GM21723 (cell line): Measurements from ENCODE around the gene F3.
A peak's percentile ranks its signal among the peaks of the same experiment; 100 is the strongest.

Source experiments
- ATAC-seq: cut with Tn5 transposase; IDR thresholded peaks from one replicate; pipeline ENCODE4 v1.9.1; 2021; ENCODE audit warnings: mild to moderate bottlenecking, moderate library complexity; ENCODE audit not compliant: unreplicated experiment

F3 gene

GRCh38 chr1:94528826-94529225, 12.7 kb downstream of the F3 start:
- no peak for ATAC-seq

DNA sequence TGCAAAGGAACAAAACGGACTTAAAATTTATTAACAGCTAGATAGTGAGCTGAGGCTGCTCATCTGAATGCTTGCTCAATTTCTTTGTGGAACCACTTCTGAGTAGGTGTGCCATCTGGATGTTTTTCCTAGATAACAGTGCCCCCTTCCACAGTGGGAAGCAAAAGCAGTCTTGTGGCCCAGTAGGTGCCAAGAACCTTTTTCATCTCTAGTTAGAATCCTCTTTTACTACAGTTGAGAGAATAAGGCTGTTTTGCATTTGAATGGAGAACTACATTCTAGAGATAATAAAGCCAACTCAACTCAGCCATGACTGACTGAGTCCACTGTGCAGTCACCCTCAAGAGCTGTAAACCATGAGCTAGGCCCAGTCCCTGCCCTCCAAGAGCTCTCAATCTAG, 13.3 kb downstream of the F3 start:
- no peak for ATAC-seq

GRCh38 chr1:94527447-94528031, 14.0 kb downstream of the F3 start:
- ATAC-seq, result no peak

- no peak for ATAC-seq
Observed at GRCh38 chr1:94526152-94526980, 15.2 kb downstream of the F3 start.

- no peak for ATAC-seq
Observed at GRCh38 chr1:94524531-94524930, 17.0 kb downstream of the F3 start.

DNA sequence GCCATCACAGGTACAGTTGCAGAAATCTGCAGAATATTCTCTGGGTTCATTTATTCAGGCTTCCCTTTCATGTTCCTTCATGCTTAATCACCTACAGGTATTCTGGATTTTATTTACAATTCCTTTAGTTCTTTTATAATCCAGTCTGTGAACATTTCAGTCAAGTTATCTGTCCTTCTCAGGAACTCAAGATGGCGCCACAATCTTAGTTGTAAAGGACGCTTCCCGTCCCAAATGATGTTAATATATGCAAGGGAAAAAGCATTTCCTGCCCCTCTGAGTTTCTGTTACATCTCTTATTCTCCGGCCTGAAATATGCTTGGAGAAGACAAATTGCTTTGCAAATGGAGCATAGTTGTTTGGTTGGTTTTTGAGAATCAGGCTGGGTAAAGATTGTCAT, 19.3 kb downstream of the F3 start:
- no peak for ATAC-seq

GRCh38 chr1:94519351-94519750, 22.2 kb downstream of the F3 start:
- no peak for ATAC-seq

DNA sequence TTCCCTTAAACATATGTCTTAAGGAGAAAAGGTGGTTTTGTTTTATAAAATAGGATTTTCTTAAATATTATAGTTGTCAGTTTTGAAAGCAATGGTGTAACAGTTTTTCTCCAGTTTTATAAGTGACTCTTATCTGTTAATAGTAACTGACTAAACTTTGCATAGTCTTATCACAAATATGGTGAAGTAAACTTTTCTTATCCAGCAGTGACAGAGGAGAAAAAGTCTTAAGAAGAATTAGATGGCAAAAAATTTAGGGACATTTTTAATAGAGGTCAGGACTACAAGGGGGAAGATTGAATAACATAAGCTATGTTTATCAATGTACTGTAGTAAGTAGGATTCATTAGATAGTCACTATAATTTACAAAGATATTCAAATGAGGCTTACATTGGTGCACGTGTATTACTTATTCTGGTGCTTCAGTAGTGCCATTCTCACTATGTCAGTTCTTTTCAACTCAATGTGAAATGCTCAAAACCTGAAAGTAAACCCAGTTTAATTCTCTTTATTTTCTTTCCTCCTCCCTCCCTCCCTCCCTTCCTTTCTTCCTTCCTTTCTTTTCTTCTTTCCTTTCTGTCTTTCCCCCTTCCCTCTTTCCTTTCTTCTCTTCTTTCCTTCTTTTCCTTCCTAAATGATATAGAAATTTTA, 26.1 kb downstream of the F3 start:
- ATAC-seq, result no peak

DNA sequence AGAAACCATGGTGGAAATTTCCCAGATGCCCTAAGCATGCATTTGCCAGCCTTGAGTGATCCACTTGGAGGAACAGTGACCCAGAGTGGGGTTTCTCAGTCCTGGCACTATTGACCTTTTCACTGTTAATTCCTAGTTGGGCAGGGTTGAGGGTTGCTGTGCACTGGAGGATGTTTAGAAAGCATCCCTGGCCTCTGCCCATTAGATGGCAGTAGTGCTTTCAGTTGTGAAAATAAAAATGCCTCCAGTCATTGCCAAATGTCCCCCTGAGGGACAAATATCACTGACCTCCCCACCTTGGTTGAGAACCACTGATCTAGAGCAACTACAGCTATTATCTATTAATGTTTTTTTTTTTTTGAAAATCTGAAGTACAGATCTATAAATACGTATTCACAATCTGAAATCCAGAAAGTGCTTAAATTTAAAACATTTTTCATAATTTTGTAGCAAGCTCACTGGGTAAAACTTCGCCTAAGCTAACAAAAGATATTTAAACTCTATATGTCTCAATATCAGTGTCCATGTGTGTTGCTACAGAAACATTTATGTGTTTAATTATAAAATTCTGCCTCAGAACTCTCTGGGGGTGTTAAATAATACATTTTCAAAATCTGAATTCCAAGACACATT, 27.3 kb downstream of the F3 start:
- ATAC-seq, result no peak

- no peak for ATAC-seq
Observed at GRCh38 chr1:94512816-94513215, 28.7 kb downstream of the F3 start.

GRCh38 chr1:94504601-94505000, 37.0 kb downstream of the F3 start:
- no peak for ATAC-seq

- ATAC-seq, result no peak
Observed at GRCh38 chr1:94503153-94503552, 38.4 kb downstream of the F3 start.

GRCh38 chr1:94501935-94502334, 39.6 kb downstream of the F3 start:
- ATAC-seq, result no peak

GRCh38 chr1:94501426-94501825, 40.1 kb downstream of the F3 start:
- ATAC-seq, result no peak

DNA sequence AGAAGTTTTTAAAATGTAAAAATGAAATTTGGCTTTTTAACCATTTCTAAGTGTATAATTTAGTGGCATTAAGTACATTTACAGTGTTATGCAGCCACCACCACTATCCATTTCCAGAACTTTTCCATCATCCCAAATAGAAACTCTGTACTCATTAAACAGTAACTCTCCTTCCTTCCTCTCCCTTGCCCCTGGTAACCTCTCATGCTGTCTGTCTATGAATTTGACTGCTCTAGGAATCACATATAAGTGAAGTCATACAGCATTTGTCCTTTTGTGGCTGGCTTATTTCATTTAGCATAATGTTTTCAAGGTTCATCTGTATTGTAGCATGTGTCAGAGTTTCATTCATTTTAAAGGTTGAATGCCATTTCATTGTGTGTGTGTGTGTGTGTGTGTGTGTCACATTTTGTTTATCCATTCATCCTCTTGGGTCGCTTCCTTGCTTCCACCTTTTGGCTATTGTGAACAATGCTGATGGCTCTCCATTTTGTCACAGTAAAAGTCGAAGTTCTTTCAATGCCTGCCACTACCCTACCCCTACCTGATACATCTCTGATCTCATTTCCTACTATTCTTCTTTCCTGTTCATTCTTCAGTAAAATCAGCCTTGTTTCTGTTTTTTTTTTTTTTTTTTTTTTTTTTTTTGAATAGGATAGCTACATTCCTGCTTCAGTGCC, 45.3 kb downstream of the F3 start:
- ATAC-seq, result no peak

DNA sequence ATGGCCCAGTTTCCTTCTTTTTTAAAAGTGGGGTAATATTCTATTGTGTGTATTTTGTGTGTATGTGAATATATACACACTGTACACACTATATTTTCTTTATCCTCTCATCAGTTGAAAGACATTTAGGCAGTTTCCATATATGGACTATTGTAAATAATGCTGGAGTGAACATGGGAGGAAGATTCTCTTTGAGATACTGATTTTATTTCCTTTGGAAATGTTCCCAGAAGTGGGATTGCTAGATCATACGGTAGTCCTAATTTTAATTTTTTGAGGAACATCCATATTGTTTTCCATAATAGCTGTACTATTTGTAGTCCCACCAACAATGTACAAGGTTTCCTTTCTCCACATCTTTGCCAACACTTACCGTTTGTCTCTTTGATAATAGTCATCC, 51.0 kb downstream of the F3 start:
- no peak for ATAC-seq

GRCh38 chr1:94486990-94487389, 54.6 kb downstream of the F3 start:
- ATAC-seq, result no peak

GRCh38 chr1:94481473-94481933, 60.1 kb downstream of the F3 start:
- ATAC-seq, result peak; percentile 96

DNA sequence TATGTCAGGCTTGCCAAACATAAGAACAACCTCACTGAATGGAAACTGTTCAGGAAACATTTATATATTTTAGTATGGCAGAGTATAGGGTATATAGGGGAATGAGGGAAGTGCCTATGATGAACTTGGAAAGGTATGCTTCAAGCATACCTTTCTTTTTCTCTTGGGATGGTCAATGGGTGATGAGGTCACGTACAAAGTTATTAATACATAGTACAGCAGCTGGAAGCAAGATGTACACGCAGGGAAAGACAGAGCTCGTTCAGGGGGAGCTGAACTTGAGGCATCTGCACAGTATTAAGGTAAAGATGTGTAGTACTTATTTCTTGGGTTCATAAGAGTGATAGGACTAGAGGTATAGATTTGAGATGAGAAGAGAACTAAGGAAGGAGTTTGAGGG, 61.9 kb downstream of the F3 start:
- no peak for ATAC-seq
